ENCODE data around the gene DNPEP. TPM values are rescaled to one million over a fixed set of nuclear protein-coding genes. Genes with fewer than 3 reads are reported as not detected.

The DNPEP gene
- total RNA-seq (2021; fragmentation: NEBNext Ultra II Directional; extraction: Animal tissue kit (Norgen Biotek cat#: 25700)): 59.8 and 64.2 TPM in 2 replicates
- polyA plus RNA-seq (2011; rRNA removed): 109 and 142 TPM in 2 replicates
- polyA plus RNA-seq (2011; cell fraction: cytosol; rRNA removed): 96.0 TPM
- polyA plus RNA-seq (2011; cell fraction: nucleus; rRNA removed): 161 TPM
- polyA plus RNA-seq (2012, experiment 1 of 2): 58.5 to 91.4 TPM (median 86.2 TPM) in 4 replicates
- polyA plus RNA-seq (2012, experiment 2 of 2): 101 TPM
- polyA plus RNA-seq (2013, experiment 1 of 2): 58.4 TPM
- 61.5 TPM for polyA plus RNA-seq (2013, experiment 2 of 2)
- 69.7 and 71.8 TPM in 2 replicates for polyA minus RNA-seq (2011; rRNA and poly(A)+ RNA removed)
- polyA minus RNA-seq (2011; cell fraction: cytosol; rRNA and poly(A)+ RNA removed): 32.7 TPM
- 55.3 TPM for polyA minus RNA-seq (2011; cell fraction: nucleus; rRNA and poly(A)+ RNA removed)
- long read RNA-seq, experiment 1, transcript DNPEP-201 (15 exons, 2,425 nt): major isoform, 25 of 55 reads
- long read RNA-seq, experiment 1, partial matches to known transcripts: 18 of 55 reads
- long read RNA-seq, experiment 1, other reads (novel, unspliced or antisense): 10 of 55 reads
- long read RNA-seq, experiment 2, transcript DNPEP-201 (15 exons, 2,425 nt): major isoform, 12 of 34 reads
- long read RNA-seq, experiment 2, partial matches to known transcripts: 13 of 34 reads
- long read RNA-seq, experiment 2, other reads (novel, unspliced or antisense): 6 of 34 reads

- Histone ChIP-seq H3K79me1 (ENCODE audit: low read depth, low read length) (peaks cover 2% of the 10 kb centered on the region), H3K9ac (replicated peaks in 1 of 4; ENCODE audit: extremely low read depth in 1 of 4, low read depth in 3 of 4, low read length in 3 of 4) (peak within 1 kb of the TSS; percentile 31 to 85 (median 59)), H2BK15ac (ENCODE audit: low read length) (no peak within 1 kb of the TSS), H3K23me2 (ENCODE audit: low read depth, low read length) (peaks cover 3% of the 10 kb centered on the region), H2BK5ac (ENCODE audit: low read depth, low read length) (no peak within 1 kb of the TSS), H4K8ac (ENCODE audit: extremely low read depth, insufficient read depth, low read length) (peak within 1 kb of the TSS; percentile 69; the same call in 1 of the 2 replicates), H3K36me3 (ENCODE audit: control insufficient read depth in 2 of 4, insufficient read depth in 4 of 4, low read length in 3 of 4) (peaks cover 8 to 19% (median 13%) of the 10 kb centered on the region in 4 experiments; a peak in 7 of 8 replicates), H2AK5ac (ENCODE audit: low read depth, low read length) (no peak within 1 kb of the TSS), H4K5ac (ENCODE audit: insufficient read length, low read depth, low read length) (peak within 1 kb of the TSS; percentile 48), H3K56ac (replicated peaks; ENCODE audit: insufficient read length, low read depth, low read length) (peak within 1 kb of the TSS; percentile 42), H3K23ac (ENCODE audit: insufficient read length) (no peak within 1 kb of the TSS), H2BK12ac (ENCODE audit: low read depth, low read length) (no peak within 1 kb of the TSS), H4K20me1 (replicated peaks in 1 of 2; ENCODE audit: control insufficient read depth in 1 of 2, insufficient read depth in 2 of 2, low read length in 2 of 2) (peaks cover 0 to 3% of the 10 kb centered on the region in 2 experiments), H3K9me3 (ENCODE audit: insufficient read depth in 2 of 2, low read depth in 1 of 2, low read length in 1 of 2) (no peaks in the 10 kb centered on the region), H3K79me2 (ENCODE audit: control insufficient read depth in 1 of 2, insufficient read depth in 2 of 2, low read length in 2 of 2) (no peaks in the 10 kb centered on the region), H4K91ac (replicated peaks; ENCODE audit: insufficient read length, low read length) (no peak within 1 kb of the TSS), H3K27ac (ENCODE audit: low read depth, low read length) (peak within 1 kb of the TSS; percentile 58; the same call in 1 of the 2 replicates), H3K14ac (ENCODE audit: insufficient read length) (no peak within 1 kb of the TSS), H2BK120ac (replicated peaks; ENCODE audit: low read depth, low read length) (no peak within 1 kb of the TSS), H2BK20ac (ENCODE audit: low read length) (no peak within 1 kb of the TSS), H3K4me2 (ENCODE audit: insufficient read depth in 1 of 2, low read depth in 2 of 2, low read length in 2 of 2) (peak within 1 kb of the TSS; percentile 84 to 86), H3K4ac (replicated peaks; ENCODE audit: insufficient read length, low read depth, low read length) (no peak within 1 kb of the TSS), H3K4me1 (replicated peaks in 1 of 4; ENCODE audit: control insufficient read depth in 3 of 4, insufficient read depth in 4 of 4, low read length in 3 of 4) (peaks cover 0 to 14% (median 4%) of the 10 kb centered on the region in 4 experiments; a peak in 5 of 7 replicates), H2AFZ (ENCODE audit: low read length) (peak within 1 kb of the TSS; percentile 89), H3K4me3 (ENCODE audit: extremely low read depth in 1 of 4, insufficient read depth in 2 of 4, low read depth in 3 of 4, low read length in 4 of 4) (peak within 1 kb of the TSS; percentile 82 to 99 (median 84)), H3K27me3 (replicated peaks in 1 of 4; ENCODE audit: control insufficient read depth in 3 of 4, extremely low read depth in 1 of 4, insufficient read depth in 3 of 4, low read length in 3 of 4) (no peaks in the 10 kb centered on the region; a peak in 1 of 7 replicates), H3K18ac (ENCODE audit: extremely low read depth, low read length) (peak within 1 kb of the TSS; percentile 78)
- DNase-seq (ENCODE audit: low read depth in 1 of 2, low spot score in 2 of 2): peak in 1 of 2 experiments; percentile 96
- ChIA-PET CTCF (ENCODE audit: partially characterized antibody) (interaction anchor here (0.6 to 8.0 kb wide), 17 partner anchors 14 to 173 kb away, joined by 3 to 142 read pairs (median 6); partner anchors contain the start of gene SPEG), POLR2A (ENCODE audit: partially characterized antibody) (interaction anchor here (0.7 to 2.0 kb wide), 11 partner anchors 9 to 143 kb away, joined by 3 to 8 read pairs (median 3); partner anchors contain the start of genes GLB1L and STK16)
- WGBS, 2 experiments (ENCODE audit: extremely low coverage in 1 of 2, insufficient coverage in 1 of 2, insufficient read length in 1 of 2, insufficient replicate concordance in 2 of 2, low coverage in 1 of 2, low lambda C conversion rate in 2 of 2, missing lambda C conversion rate in 1 of 2): 2% methylated on average over 12 of the region's 76 CpGs; no CpG with 5 or more reads in 1 of the 2 experiments
- FAIRE-seq: no peak
- no peak for TF ChIP-seq SUZ12 (IDR thresholded peaks at IDR 0.05; ENCODE audit: low read length)
- 0 out of 2 replicates have a peak, but pooled peaks have one; percentile 1 for TF ChIP-seq TEAD4 (IDR thresholded peaks at IDR 0.05; ENCODE audit: low read depth, low read length)
- TF ChIP-seq JUN (IDR thresholded peaks at IDR 0.05; ENCODE audit: low read depth, low read length): no peak
- 0 out of 2 replicates have a peak, but pooled peaks have one; percentile 15 for TF ChIP-seq E2F6 (IDR thresholded peaks at IDR 0.05)
- peak; percentile 44 for TF ChIP-seq KDM4A (IDR thresholded peaks at IDR 0.05; ENCODE audit: low read depth, low read length, severe bottlenecking)
- TF ChIP-seq ASH2L (IDR thresholded peaks at IDR 0.05; ENCODE audit: low read length): peak; percentile 87
- 0 out of 2 replicates have a peak, but pooled peaks have one; percentile 31 for TF ChIP-seq TBP (IDR thresholded peaks at IDR 0.05; ENCODE audit: low read depth, low read length)
These were observed at the start of gene DNPEP for GRCh38 chr2:219387306-219388120. DNPEP (minus strand) TSS chr2:219387912; CDS start chr2:219387794, 118 bp downstream.

All from H1 (cell line).